ENCODE results near the gene GALNT10.

DNA sequence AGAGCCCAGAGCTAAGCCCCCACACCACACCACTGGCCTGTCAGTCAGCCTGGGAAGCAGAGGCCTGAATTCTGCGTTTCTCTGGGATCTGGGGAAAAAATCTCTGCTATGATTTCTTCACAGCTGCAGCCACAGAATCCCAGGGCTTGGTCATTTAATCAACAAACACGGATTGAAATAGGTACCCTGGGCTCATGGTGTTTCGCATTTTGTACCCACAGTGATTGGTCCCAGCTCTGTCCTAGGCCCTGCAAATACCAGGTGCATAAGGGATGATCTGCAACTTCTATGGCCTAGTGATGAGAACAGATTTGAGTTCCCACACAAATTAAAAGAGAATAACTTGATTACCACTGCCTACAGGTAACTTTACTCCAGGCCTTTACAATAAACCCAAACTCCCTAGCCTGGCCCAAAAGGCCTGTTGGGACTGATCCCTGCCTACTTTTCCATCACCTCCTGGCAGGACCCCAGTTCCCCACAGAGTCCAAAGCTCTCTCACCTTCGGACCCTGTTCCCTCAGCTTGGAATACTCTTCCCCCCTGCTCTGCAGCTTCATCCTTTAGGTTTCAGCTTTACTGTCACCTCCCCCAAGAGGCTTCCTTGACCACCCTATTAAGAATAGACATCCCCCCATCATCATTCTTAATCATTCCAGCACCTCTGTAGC is 240.6 kb downstream of the GALNT10 start:
- TF ChIP-seq POLR2A (IDR thresholded peaks at IDR 0.05): no peak
- no peak for TF ChIP-seq CTCF (IDR thresholded peaks at IDR 0.05)
